ENCODE data around the gene SEC63.

- TF ChIP-seq, protein P1, sequence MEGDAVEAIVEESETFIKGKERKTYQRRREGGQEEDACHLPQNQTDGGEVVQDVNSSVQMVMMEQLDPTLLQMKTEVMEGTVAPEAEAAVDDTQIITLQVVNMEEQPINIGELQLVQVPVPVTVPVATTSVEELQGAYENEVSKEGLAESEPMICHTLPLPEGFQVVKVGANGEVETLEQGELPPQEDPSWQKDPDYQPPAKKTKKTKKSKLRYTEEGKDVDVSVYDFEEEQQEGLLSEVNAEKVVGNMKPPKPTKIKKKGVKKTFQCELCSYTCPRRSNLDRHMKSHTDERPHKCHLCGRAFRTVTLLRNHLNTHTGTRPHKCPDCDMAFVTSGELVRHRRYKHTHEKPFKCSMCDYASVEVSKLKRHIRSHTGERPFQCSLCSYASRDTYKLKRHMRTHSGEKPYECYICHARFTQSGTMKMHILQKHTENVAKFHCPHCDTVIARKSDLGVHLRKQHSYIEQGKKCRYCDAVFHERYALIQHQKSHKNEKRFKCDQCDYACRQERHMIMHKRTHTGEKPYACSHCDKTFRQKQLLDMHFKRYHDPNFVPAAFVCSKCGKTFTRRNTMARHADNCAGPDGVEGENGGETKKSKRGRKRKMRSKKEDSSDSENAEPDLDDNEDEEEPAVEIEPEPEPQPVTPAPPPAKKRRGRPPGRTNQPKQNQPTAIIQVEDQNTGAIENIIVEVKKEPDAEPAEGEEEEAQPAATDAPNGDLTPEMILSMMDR (IDR thresholded peaks at IDR 0.05): no peak
- TF ChIP-seq POLR2A (IDR thresholded peaks at IDR 0.05) (no peak), EP300 (IDR thresholded peaks at IDR 0.05) (no peak)
These were observed 41.3 kb upstream of the SEC63 start for GRCh38 chr6:107999341-107999740.

Measured in ovary (tissue), 3 donors.